ENCODE data around the gene SPG21.

- no peak for TF ChIP-seq POLR2A (IDR thresholded peaks at IDR 0.05)
- no peak for TF ChIP-seq CTCF (IDR thresholded peaks at IDR 0.05)
These were observed 37.9 kb upstream of the SPG21 start for GRCh38 chr15:65027593-65027992.
